WTC11 (cell line): ENCODE measurements around the gene SSR2.

ENCODE experiments used
- ATF1 ChIP-seq: sonication (generic); formaldehyde crosslinking; IDR thresholded peaks from 2 replicates; pipeline ENCODE4 v1.8.1; 2023; ENCODE audit warnings: mild to moderate bottlenecking, moderate library complexity, missing genetic modification reagents
- ATF3 ChIP-seq: sonication (generic); formaldehyde crosslinking; conservative IDR thresholded peaks from 2 replicates; pipeline ENCODE4 v1.8.1; 2022; ENCODE audit warnings: mild to moderate bottlenecking, missing genetic modification reagents
- CREM ChIP-seq: sonication (generic); formaldehyde crosslinking; IDR thresholded peaks from 2 replicates; pipeline ENCODE4 v1.8.1; 2022; ENCODE audit warnings: mild to moderate bottlenecking, missing genetic modification reagents, moderate library complexity
- CTCF ChIP-seq: fragments of 200-600 bp; IDR thresholded peaks from 2 replicates; pipeline ENCODE4 v1.8.0; 2022; ENCODE audit warnings: antibody characterized with exemption
- ETV6 ChIP-seq: sonication (generic); formaldehyde crosslinking; IDR thresholded peaks from 2 replicates; pipeline ENCODE4 v1.8.1; 2022; ENCODE audit warnings: mild to moderate bottlenecking, missing genetic modification reagents
- FOXP1 ChIP-seq: sonication (generic); formaldehyde crosslinking; IDR thresholded peaks from 2 replicates; pipeline ENCODE4 v1.8.0; 2022; ENCODE audit warnings: missing genetic modification reagents, mild to moderate bottlenecking, moderate library complexity, borderline replicate concordance
- GABPB1 ChIP-seq: sonication (generic); formaldehyde crosslinking; IDR thresholded peaks from 2 replicates; pipeline ENCODE4 v1.8.1; 2023; ENCODE audit warnings: mild to moderate bottlenecking, missing genetic modification reagents
- HMGXB4 ChIP-seq: sonication (generic); formaldehyde crosslinking; IDR thresholded peaks from 2 replicates; pipeline ENCODE4 v1.8.1; 2023; ENCODE audit warnings: mild to moderate bottlenecking, moderate library complexity, missing genetic modification reagents
- JUN ChIP-seq: sonication (generic); formaldehyde crosslinking; IDR thresholded peaks from 2 replicates; pipeline ENCODE4 v1.8.0; 2023; ENCODE audit warnings: mild to moderate bottlenecking, missing genetic modification reagents
- SP1 ChIP-seq: sonication (generic); formaldehyde crosslinking; conservative IDR thresholded peaks from 2 replicates; pipeline ENCODE4 v1.8.1; 2022; ENCODE audit warnings: missing genetic modification reagents
- USF1 ChIP-seq: sonication (generic); formaldehyde crosslinking; IDR thresholded peaks from 2 replicates; pipeline ENCODE4 v1.8.0; 2022; ENCODE audit warnings: mild to moderate bottlenecking, missing genetic modification reagents
- ZBTB43 ChIP-seq: sonication (generic); formaldehyde crosslinking; IDR thresholded peaks from 2 replicates; pipeline ENCODE4 v1.8.1; 2023; ENCODE audit warnings: mild to moderate bottlenecking, missing genetic modification reagents
- ZNF121 ChIP-seq: sonication (generic); formaldehyde crosslinking; IDR thresholded peaks from 2 replicates; pipeline ENCODE4 v1.8.0; 2023; ENCODE audit warnings: missing genetic modification reagents
- TF ChIP-seq, protein P1 (sequence below): sonication (generic); formaldehyde crosslinking; IDR thresholded peaks from 2 replicates; pipeline ENCODE4 v1.8.1; 2023; ENCODE audit warnings: mild to moderate bottlenecking, missing genetic modification reagents, moderate library complexity

- no peak for TF ChIP-seq CTCF
- TF ChIP-seq JUN, result no peak
- TF ChIP-seq SP1 (CRISPR knock-in tag), result no peak
- no peak for TF ChIP-seq CREM (CRISPR knock-in tag)
- no peak for TF ChIP-seq ATF1
- no peak for TF ChIP-seq GABPB1 (CRISPR knock-in tag)
- no peak for TF ChIP-seq FOXP1 (CRISPR knock-in tag)
- no peak for TF ChIP-seq USF1
- TF ChIP-seq, protein P1, sequence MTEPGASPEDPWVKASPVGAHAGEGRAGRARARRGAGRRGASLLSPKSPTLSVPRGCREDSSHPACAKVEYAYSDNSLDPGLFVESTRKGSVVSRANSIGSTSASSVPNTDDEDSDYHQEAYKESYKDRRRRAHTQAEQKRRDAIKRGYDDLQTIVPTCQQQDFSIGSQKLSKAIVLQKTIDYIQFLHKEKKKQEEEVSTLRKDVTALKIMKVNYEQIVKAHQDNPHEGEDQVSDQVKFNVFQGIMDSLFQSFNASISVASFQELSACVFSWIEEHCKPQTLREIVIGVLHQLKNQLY (CRISPR knock-in tag), result no peak
- TF ChIP-seq ETV6 (CRISPR knock-in tag), result no peak
- no peak for TF ChIP-seq HMGXB4 (CRISPR knock-in tag)
- no peak for TF ChIP-seq ZBTB43 (CRISPR knock-in tag)
- TF ChIP-seq ATF3, result no peak
- TF ChIP-seq ZNF121 (CRISPR knock-in tag), result no peak
Measured at GRCh38 chr1:155993595-155993994, 27.2 kb downstream of the SSR2 start.
